Cerebellar nuclear complex (tissue), 1 donor: Measurements from ENCODE around the gene PRM2.

Source experiments
- DNase-seq, 2 experiments: peaks; one replicate each; lab custom pipeline; 2025; lab: John Stamatoyannopoulos, UW

PRM2 gene

DNA sequence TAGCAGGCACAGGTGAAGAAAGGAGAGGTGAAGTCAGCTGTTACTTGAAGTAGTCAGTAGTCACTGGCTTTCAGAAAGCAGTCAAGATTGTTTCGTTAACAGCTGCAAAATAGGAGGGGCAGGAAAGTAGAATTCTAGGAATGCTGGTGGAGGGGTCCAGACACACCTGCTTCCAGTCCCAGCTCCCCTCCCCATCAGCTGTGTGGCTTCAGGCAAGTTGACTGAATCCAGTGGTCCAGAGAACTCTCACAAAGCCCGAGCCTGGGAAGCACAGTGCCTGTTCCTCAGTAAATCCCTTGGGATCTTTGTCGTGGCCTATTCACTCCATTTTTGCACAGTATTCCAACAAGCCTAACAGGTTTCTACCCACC lies 15.7 kb downstream of the PRM2 start:
- no peak for DNase-seq

DNA sequence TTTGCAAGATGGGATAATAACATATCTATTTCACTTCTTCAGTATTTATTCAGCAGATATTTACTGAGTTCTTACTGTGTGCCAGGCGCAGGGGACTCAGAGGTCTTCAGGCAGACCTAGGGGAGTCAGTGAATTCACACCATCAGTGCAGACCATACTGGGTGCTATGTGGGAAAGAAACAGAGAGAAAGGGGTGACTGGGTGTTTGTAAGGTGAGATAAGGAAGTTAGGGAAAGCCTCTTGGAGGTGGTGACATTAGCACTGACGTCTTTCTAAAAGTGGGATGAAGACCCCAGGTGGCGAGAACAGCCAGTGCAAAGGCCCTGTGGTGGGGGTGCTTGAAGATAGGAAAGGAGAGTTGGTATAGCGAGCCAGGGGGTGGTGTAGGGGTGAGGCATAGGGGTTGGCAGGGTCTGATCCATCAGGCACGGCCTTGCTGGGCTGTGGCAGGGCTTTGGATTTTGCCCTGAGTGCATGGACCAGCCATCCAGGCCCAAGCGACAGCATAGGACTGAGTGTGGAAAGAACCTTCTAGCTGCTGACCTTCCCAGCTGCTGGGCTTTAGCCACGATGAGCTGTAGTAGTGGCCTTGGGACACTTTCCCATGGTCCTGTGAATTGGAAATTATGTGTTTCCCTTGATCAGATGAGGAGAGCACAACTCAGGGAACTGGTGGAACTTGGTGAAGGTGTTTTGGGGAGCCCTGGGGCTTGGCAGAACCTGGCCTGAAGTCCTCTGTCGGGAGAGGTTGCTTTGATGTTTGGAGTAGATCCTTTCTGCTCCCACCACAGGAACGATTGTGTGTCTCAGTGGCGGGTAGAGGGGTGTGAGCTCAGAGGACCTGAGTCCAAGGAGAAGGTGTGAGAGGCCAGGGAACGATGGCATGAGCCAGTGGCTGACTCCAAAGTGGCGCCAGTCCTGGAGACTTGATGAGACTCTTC lies 16.4 kb downstream of the PRM2 start:
- no peak for DNase-seq

DNA sequence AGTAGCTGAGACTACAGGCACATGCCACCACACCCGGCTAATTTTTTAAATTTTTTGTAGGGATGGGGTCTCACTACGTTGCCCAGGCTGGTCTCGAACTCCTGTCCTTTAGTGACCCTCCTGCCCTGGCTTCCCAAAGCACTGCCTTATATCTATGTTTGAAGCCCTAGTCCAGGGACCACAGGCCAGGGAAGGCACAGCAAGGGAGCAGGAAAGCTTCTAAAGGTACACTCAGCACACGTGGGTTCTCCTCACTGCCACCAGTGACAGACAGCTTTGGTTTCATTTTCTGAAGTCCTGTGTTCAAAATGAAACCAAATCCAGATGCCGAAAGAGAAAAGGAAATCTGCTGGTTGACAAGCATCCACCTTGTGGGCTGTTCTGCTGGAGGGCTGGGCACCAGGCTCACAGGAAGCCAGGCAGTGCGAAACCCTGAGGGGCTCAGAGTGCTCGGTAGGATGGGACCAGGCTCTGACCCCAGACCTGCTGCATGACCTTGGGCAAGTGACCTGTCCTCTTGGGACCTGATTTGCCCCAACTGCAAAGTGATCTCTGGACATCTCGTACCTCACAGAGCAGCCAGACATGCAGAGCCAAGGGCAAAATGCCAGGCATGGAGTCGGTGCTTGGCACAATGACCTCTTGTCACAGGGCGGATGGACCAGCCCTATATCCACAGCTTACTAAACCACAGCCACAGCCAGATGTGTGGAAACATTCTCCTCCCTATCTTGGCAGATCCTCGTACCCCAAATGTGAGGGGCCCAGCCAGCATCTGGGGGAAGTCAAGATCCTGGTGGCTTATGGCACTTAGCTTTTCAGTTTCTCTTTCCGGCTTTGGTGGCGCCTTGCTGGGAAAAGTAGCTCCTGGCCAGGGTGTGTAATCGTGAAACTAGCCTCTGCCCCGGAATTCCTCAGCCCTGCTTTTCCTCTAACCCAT lies 17.5 kb downstream of the PRM2 start:
- DNase-seq: no peak

DNA sequence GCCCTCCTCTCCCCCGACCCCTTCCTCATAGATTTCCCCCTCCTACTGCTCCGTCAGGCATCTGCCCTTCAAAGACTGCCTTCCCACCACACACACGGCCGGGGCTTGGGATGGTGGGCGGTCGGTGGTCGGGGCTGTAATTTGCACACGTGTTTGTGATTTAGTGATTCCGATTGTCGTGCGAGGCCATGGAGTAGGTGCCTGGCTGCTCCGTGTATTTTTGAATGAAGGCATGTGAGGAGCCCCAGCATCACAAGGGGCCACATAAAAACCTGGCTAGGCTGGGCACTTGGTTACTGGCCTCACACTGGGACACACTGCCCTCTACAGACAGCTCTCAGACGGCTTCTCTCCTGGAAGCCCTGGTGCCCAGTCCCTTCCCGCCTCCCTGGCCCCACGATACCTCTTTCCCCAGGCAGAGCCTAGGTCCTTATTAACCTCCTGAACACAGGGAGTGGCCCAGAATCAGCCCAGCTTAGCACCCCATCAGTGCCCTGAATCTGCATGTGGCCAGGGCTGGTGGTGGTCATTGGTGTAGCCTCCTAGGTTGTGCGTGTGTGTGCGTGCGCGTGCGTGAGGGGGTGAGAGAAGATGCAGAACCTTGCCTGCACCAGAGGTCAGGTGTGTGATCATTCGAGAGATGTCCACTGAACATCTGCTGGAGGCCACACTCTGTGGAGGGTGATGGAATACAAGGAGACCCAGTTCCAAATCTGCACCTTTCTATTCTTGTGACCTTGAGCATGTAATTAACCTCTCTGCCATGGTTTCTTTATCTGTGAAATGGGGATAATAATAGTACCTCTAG lies 18.9 kb downstream of the PRM2 start:
- DNase-seq: peak in 1 of 2 experiments; percentile 35

DNA sequence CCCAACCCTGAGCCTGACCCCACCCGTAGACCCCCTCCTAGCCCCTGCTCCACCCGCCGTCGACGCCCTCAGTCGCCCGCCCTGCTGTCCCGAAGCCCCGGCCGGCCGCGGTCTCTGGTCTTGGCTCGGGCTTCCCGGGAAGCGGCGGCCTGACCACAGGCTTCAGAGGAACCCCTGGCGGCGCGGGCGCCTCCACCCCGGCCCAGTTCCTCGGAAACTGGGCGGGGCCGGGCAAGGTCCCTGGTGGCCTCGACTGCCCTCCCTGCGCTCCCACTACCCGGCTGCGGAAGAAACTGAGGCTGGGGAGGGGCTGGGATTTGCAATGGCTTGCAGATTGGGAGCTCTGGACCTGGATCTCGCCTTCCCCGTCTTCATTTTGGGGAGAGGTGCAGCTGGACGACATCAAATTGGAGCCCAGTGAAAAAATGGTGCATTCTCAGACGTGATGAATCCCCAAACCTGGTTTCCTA lies 19.6 kb downstream of the PRM2 start:
- no peak for DNase-seq

DNA sequence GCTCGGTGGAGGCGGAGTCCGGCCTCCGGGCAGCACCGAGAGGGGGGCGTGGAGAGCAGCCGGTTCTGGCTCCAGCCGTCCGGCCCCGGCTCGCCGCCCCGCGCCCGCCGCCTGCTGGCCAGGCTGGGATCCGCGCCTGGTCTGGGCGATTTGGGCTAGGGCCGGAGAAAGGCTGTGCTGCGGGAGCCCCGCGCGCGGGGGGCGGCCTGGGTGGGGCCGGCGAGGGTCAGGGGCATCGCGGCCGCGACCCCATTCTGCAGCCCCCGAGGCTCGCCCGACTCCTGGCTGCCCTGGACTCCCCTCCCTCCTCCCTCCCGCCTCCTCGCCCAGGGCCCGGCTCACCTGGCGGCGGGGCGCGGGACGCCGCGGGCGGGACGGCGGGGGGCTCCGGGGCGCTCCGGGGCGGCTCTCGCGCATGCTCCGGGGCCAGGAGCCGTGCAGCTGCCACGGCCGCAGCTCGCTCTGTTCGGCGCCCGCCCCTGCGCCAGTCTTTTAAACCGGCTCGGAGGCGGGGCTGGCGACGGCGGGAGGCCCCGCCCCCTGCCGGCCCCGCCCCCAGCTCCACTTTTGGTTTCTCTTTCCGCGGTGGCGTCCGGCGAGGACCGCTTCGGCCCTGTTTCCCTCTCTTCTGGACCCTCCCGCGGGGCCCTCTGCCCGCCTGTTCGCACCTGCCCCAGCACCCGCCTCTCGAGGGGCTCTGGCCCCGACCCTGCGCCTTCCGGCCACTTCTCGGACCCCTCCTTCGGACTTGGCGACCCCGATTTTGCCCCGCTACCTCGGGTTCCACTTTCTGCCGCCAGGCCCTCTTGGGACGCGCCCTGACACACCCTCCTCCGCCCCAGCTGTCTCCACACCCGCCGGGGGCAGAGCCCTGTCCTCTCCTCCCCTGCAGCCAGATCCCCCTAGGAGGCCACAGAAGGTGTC lies 20.3 kb downstream of the PRM2 start, which contains the start of gene SOCS1:
SOCS1 (minus strand) TSS at position 468 of the 924 bp plus-strand sequence. CDS start 726 bp downstream, outside the sequence.
- peak in 1 of 2 experiments; percentile 50 for DNase-seq

DNA sequence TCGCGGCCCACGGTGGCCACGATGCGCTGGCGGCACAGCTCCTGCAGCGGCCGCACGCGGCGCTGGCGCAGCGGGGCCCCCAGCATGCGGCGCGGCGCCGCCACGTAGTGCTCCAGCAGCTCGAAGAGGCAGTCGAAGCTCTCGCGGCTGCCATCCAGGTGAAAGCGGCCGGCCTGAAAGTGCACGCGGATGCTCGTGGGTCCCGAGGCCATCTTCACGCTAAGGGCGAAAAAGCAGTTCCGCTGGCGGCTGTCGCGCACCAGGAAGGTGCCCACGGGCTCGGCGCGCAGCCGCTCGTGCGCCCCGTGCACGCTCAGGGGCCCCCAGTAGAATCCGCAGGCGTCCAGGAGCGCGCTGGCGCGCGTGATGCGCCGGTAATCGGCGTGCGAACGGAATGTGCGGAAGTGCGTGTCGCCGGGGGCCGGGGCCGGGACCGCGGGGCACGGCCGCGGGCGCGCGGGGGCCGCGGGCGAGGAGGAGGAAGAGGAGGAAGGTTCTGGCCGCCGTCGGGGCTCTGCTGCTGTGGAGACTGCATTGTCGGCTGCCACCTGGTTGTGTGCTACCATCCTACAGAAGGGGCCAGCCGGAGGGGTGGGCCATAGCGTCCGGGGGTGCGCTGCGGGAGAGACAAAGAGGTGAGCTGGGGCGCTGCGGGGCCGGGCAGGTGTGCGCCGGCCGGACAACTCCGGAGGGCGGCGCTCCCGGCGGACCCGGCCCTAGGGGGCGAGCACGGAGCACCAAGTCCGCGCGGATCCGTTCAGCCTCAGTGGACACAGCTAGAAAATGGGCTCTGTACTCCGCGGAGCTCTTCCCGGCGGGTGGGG lies 21.2 kb downstream of the PRM2 start:
- no peak for DNase-seq

DNA sequence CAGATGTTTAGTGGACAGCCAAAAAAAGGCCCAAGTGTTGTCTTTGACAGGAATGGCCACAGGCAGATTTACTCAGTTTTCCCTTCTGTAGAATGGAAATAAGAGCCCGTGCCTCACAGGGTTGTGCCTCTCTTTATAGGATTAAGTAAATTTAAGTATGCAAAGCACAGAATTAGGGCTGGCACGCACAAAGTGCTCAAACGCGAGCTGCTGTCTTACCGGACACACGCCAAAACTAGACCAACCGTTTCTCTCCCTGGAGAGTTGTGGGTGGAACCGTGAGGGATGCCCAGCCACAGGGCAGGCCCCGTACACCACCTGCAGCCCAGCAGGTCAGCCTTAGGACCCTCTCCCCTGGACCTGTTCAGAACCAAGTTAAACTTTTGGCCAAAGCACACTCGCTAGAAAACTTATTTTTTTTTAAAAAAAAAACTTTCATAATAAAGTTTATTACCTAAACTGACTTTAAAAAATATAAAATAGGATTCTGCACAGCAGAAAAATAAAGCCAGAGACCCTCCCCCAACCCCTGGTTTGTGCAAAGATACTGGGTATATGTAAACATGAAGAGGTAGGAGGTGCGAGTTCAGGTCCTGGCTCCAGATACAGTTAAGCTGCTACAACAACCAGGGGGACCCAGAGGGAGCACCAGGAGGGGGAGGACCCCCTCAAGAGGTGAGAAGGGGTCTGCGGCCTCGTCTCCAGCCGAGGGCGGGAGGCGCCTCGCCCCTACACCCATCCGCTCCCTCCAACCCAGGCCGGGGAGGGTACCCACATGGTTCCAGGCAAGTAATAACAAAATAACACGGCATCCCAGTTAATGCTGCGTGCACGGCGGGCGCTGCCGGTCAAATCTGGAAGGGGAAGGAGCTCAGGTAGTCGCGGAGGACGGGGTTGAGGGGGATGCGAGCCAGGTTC lies 22.0 kb downstream of the PRM2 start:
- no peak for DNase-seq

DNA sequence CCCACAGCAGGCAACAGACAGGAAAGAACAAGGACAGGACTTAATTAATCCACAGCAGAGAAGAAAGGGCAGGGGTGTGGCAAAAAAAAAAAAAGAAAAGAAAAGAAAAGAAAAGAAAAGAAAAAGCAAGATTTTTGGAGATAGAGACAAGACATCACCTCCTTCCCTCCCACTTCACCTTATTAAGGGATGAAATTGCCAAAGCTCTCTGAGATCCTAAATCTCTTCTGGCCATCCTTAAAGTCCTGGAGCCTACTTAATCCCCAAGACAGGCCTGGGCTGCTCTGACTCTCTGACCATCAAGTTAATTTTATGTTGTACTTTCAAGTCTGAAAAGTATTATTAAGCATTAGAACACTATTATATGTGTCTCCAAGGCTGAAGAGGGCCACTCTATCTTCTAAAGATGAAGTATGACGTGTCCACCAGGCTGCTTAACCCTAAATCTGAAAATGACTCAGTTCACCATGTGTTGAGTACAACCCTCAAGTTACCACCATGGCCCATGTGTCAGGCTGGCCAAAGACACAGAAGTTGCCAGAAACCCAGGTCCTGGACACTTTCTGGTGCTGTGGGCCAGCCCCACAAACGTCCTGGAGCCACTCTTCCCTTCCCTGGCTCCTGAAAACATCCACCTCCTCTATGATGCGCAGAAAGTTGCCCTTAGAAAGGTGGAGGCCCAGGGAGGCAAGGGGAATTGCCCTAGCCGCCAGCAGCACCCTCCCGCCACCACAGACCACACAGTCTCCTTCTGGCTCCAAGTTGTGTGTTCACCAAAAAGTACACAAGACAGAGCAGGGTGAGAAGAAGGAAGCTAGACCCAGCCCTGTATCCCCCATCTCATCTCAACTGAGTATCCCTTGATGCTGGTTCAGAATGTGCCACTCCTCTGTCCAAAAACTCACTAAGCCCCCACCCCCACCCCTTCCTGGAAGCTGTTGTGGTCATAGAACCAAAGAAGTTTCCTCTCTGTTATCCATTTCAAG lies 23.0 kb downstream of the PRM2 start:
- DNase-seq: no peak

DNA sequence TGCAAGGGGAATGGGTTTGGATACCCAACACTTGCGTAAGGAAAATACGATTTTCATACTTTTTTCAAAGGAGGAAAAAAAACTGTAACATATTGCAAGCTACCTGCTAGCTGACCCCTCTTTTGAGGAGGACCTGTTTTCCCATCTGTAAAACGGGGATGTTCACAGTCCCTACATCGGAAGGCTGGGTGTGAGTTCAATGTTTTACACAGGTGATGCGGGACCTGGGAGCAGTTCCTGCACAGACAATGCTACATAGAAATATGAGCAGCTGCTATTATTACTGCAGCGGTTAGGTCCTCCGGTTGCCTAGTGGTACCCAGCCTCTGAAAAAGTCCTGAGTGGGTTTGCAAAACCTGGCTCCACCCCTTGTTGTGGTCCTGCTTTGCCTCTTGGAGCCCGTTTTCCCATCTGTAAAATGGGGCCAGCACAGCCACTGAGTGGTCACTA lies 23.8 kb downstream of the PRM2 start:
- DNase-seq: no peak

DNA sequence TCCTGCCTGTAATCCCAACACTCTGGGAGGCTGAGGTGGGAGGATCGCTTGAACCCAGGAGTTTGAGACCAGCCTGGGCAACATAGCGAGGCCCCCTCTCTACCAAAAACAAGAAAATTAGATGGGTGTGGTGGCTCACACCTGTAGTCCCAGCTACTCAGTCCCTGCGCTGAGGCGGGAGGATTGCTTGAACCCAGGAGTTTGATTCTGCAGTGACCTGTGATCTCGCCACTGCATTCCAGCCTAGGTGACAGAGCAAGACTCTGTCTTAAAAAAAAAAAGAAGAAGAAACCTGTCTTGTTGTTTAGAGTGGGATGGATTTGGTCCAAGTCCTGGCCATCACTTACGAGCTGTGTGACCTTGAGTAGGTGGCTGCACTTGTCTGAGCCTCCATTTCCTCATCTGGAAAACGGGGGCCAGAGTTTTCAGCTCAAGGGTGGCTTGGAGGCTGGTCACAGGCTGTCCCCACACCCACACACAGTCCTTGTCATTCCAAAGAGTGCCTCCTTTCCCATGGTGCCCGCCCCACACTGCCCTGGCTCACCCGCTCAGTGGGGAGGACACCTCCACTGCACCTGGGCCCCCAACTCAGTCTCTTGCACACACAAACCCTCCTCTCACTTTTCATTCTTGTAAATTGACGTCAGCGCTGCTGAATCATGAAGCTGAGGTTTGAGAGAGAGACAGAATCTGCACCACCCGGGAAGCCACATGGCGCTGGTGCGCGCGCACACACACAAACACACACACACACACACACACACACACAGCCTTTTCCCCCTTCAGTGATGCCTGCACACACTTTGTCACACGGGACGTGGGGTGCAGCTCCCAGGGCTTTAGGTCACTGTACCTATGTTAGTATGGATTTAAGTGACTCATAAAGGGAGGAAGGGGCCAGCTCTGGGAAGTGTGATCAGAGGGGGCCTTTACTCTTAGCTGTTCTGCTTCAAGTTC lies 24.5 kb downstream of the PRM2 start:
- no peak for DNase-seq

DNA sequence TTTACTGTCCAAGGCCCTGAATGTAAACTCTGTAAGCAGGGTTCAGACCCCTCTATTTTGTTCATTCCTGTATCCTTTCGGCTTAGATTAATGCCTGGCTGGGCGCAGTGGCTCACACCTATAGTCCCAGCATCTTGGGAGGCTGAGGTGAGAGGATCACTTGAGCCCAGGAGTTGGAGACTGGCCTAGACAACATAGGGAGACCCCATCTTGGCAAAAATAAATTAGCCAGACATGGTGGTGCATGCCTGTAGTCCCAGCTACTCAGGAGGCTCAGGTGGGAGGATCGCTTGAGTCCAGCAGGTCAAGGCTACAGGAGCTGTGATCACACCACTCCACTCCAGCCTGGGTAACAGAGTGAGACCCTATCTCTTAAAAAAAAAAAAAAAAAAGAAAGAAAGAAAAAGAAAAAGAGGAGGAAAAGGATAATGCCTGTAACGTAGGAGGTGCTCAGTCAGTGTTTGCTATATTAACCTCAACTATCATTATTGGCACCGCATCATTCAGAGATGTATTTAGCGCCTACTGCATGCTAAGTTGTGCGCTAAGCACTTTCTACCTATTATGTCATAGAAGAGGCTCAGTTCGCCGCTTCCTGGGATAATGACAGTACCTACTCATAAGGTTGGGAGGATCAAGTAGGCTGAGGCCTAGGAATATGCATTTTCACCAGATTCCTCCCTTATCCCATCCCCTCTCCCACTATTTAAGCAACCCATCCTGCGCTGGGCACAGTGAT lies 25.3 kb downstream of the PRM2 start:
- DNase-seq: no peak

DNA sequence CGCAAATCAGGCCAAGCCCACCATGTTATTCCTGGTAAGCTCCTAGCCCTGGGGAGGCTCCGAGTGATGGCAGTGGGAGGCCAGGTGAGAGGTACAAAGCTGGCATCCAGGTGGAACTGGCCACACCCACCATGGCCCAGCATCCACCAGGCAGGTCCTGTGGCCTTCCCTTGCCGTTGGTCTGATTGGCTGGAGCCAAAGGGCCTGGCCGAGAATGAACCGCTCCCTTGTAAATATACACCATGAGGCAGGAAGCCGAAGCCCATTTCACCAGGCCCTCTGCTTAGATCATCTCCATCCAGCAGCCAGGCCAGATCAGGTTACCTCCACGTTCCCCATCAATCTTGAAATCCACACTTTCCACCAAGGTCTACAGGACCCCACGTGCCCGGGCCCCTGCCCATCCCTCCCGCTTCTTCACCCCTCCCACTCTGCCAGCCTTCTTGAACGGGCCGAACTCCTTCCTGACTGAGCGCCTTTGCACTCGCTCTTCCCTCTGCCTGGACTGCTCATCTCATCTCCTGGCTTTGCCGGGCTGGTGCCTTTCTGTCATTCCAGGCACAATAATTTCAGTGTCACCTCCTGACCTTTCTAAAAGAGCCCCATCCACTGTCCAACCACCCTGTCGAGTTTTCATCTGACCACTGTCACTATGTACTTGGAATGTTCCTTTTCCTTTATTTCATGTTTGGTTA lies 26.0 kb downstream of the PRM2 start:
- DNase-seq: no peak

DNA sequence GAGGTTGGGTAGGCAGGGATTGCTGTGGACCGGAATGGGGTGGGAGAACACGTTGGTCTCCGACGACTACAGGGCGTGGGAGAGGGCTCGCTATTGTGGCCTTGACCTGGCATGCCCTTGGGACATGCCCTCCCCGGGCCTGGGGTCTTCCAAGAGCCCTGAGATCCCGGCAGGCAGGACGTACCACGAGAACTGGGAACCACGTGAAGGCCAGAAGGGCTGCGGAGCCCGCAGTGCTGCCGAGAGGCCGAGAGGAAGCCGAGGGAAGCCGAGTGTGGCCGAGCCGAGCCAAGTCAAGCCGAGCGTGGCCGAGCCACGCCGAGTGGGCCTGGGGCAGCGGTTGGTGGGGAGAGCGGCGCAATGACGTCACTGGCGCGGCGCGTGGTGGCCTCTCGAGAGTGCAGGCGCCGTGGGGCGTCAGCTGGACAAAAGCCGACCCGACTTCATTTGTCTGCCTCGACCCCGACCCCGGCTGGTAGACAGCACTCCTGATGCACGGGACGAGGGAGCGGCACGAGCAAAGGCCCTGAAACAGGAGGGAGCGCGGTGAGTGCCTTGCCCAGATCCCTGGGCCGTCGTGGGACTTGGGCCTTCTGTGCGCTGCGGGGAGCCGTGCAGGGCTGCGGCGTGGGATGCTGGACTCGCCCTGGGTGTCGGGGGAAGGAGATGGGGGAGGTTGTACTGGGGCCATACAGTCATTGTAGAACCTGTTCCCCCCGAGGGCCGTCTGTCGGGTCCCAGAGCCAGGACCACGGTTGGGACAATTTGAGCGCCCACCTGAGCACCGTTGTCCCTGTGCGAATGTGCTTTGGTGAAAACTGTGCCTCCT lies 26.8 kb downstream of the PRM2 start:
- DNase-seq: no peak
